Adipocyte (in vitro differentiated cells): Measurements from ENCODE around the gene LCN10.
A peak's percentile ranks its signal among the peaks of the same experiment; 100 is the strongest.
"Not testable (repeated sequence)": the region's sequence is repeated elsewhere in the genome, so short reads cannot be mapped to it uniquely, and the experiment has no call there.

Source experiments
- DNase-seq: peaks from one replicate; pipeline ENCODE4 v3.0.0-alpha.2; 2015; ENCODE audit warnings: low read depth
- H3K27me3 ChIP-seq: replicated peaks from 2 replicates; pipeline ENCODE4 v1.7.0; 2013; ENCODE audit warnings: mild to moderate bottlenecking, low read length, moderate library complexity; ENCODE audit not compliant: control insufficient read depth, insufficient read depth
- H3K36me3 ChIP-seq: 2 replicates; pipeline ENCODE4 v1.7.0; 2013; ENCODE audit warnings: low read length, mild to moderate bottlenecking, moderate library complexity; ENCODE audit not compliant: control insufficient read depth, insufficient read depth, severe bottlenecking
- H3K4me1 ChIP-seq: 2 replicates; pipeline ENCODE4 v1.7.0; 2013; ENCODE audit warnings: mild to moderate bottlenecking, low read length, moderate library complexity; ENCODE audit not compliant: control insufficient read depth, insufficient read depth
- H3K4me3 ChIP-seq: 2 replicates; pipeline ENCODE4 v1.7.0; 2013; ENCODE audit warnings: mild to moderate bottlenecking, low read length, moderate library complexity
- H3K9ac ChIP-seq: 2 replicates; pipeline ENCODE4 v1.7.0; 2013; ENCODE audit warnings: mild to moderate bottlenecking, low read length, moderate library complexity
- H3K9me3 ChIP-seq: 2 replicates; pipeline ENCODE4 v1.7.0; 2013; ENCODE audit warnings: mild to moderate bottlenecking, low read length, moderate library complexity; ENCODE audit not compliant: control insufficient read depth

LCN10 gene

GRCh38 chr9:136766410-136767120 is 23.8 kb upstream of the LCN10 start:
- DNase-seq = peak; percentile 34
- not testable (repeated sequence) for H3K9ac ChIP-seq, H3K9me3 ChIP-seq, H3K36me3 ChIP-seq, H3K4me3 ChIP-seq, H3K4me1 ChIP-seq
- peaks cover 30% of the 10 kb centered on the region for H3K27me3 ChIP-seq

- H3K9me3 ChIP-seq, DNase-seq: not testable (repeated sequence)
- peaks cover 30% of the 10 kb centered on the region for H3K27me3 ChIP-seq
These were observed 23.1 kb upstream of the LCN10 start for GRCh38 chr9:136765745-136766409.

GRCh38 chr9:136765041-136765440 is 22.3 kb upstream of the LCN10 start:
- no peaks in the 10 kb centered on the region for H3K4me1 ChIP-seq
- H3K36me3 ChIP-seq = no peaks in the 10 kb centered on the region
- peaks cover 32% of the 10 kb centered on the region for H3K27me3 ChIP-seq
- H3K9ac ChIP-seq = no peak overlapping the region
- no peaks in the 10 kb centered on the region for H3K9me3 ChIP-seq
- no peak overlapping the region for H3K4me3 ChIP-seq
- no peak for DNase-seq

More at GRCh38 chr9:136765745-136766409, 23.1 kb upstream of the LCN10 start:
- H3K9ac ChIP-seq, H3K4me1 ChIP-seq, H3K4me3 ChIP-seq, H3K36me3 ChIP-seq: not testable (repeated sequence)

- no peak for DNase-seq
- no peaks in the 10 kb centered on the region for H3K36me3 ChIP-seq
- no peak within 1 kb of the TSS for H3K9ac ChIP-seq
- no peak within 1 kb of the TSS for H3K4me3 ChIP-seq
- peaks cover 35% of the 10 kb centered on the region for H3K27me3 ChIP-seq
- no peaks in the 10 kb centered on the region for H3K9me3 ChIP-seq
- H3K4me1 ChIP-seq = no peaks in the 10 kb centered on the region
These were observed 21.7 kb upstream of the LCN10 start, which contains the start of gene LCN15 for GRCh38 chr9:136764301-136764891. Gene LCN15, minus strand, starts transcription at chr9:136764518. Its CDS starts 30 bp downstream, at chr9:136764488.

- Histone ChIP-seq H3K36me3 (no peaks in the 10 kb centered on the region), H3K9me3 (no peaks in the 10 kb centered on the region), H3K4me1 (no peaks in the 10 kb centered on the region), H3K27me3 (peaks cover 35% of the 10 kb centered on the region), H3K9ac (no peak overlapping the region), H3K4me3 (no peak overlapping the region)
- no peak for DNase-seq
These were observed 20.9 kb upstream of the LCN10 start for GRCh38 chr9:136763649-136764035.

GRCh38 chr9:136762915-136763648 is 20.3 kb upstream of the LCN10 start:
- Histone ChIP-seq H3K9me3 (no peaks in the 10 kb centered on the region), H3K4me3 (no peak overlapping the region), H3K4me1 (no peaks in the 10 kb centered on the region), H3K9ac (no peak overlapping the region), H3K36me3 (no peaks in the 10 kb centered on the region), H3K27me3 (peaks cover 34% of the 10 kb centered on the region)
- peak; percentile 35 for DNase-seq

GRCh38 chr9:136762221-136762691 is 19.5 kb upstream of the LCN10 start:
- H3K4me3 ChIP-seq = no peak overlapping the region
- no peaks in the 10 kb centered on the region for H3K9me3 ChIP-seq
- H3K27me3 ChIP-seq = peaks cover 32% of the 10 kb centered on the region
- no peak for DNase-seq
- no peaks in the 10 kb centered on the region for H3K36me3 ChIP-seq
- H3K9ac ChIP-seq = no peak overlapping the region
- no peaks in the 10 kb centered on the region for H3K4me1 ChIP-seq

- no peak overlapping the region for H3K4me3 ChIP-seq
- peaks cover 27% of the 10 kb centered on the region for H3K27me3 ChIP-seq
- no peaks in the 10 kb centered on the region for H3K36me3 ChIP-seq
- H3K4me1 ChIP-seq = no peaks in the 10 kb centered on the region
- no peaks in the 10 kb centered on the region for H3K9me3 ChIP-seq
- no peak for DNase-seq
- H3K9ac ChIP-seq = no peak overlapping the region
These were observed 18.8 kb upstream of the LCN10 start for GRCh38 chr9:136761545-136761981.

GRCh38 chr9:136760834-136761544 is 18.2 kb upstream of the LCN10 start:
- DNase-seq = peak; percentile 77
- H3K4me1 ChIP-seq = not testable (repeated sequence)

GRCh38 chr9:136760424-136760823 is 17.7 kb upstream of the LCN10 start:
- no peak overlapping the region for H3K9ac ChIP-seq
- H3K36me3 ChIP-seq = no peaks in the 10 kb centered on the region
- H3K9me3 ChIP-seq = peaks cover 11% of the 10 kb centered on the region
- H3K27me3 ChIP-seq = peaks cover 25% of the 10 kb centered on the region
- no peak for DNase-seq
- no peak overlapping the region for H3K4me3 ChIP-seq
- no peaks in the 10 kb centered on the region for H3K4me1 ChIP-seq

More at GRCh38 chr9:136760834-136761544, 18.2 kb upstream of the LCN10 start:
- H3K9ac ChIP-seq, H3K4me3 ChIP-seq, H3K36me3 ChIP-seq, H3K9me3 ChIP-seq: not testable (repeated sequence)
- peaks cover 27% of the 10 kb centered on the region for H3K27me3 ChIP-seq
